ENCODE data around the gene TFPI. TPM values are rescaled to one million over a fixed set of nuclear protein-coding genes. Genes with fewer than 3 reads are reported as not detected.

The TFPI gene
- total RNA-seq, 4 donors from 2014 or later, result 7.1 to 28.9 (median 20.2) TPM

DNA sequence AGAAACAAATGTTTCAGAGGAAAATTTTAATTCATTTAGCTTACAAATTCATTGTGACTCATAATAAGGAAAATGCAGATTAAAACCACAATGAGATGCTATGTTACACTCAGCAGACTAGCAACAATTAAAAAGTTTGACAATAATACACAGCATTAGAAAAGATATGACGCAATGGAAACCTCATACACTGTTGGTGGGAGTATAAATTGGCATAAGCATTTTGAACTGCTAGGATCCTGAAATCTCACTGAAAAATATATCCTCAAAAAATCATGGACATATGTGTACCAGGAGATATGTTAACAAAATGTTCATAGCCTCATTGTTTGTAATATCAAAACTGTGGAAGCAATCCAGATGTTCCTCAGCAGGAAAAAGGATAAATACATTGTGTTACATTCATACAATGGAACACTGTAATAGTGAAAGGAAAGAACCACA lies 119.9 kb downstream of the TFPI start:
- H3K9me3 ChIP-seq, result no peaks in the 10 kb centered on the region
- no peak for TF ChIP-seq EP300 (IDR thresholded peaks at IDR 0.05; ENCODE audit: low read depth)
- TF ChIP-seq, protein P1, sequence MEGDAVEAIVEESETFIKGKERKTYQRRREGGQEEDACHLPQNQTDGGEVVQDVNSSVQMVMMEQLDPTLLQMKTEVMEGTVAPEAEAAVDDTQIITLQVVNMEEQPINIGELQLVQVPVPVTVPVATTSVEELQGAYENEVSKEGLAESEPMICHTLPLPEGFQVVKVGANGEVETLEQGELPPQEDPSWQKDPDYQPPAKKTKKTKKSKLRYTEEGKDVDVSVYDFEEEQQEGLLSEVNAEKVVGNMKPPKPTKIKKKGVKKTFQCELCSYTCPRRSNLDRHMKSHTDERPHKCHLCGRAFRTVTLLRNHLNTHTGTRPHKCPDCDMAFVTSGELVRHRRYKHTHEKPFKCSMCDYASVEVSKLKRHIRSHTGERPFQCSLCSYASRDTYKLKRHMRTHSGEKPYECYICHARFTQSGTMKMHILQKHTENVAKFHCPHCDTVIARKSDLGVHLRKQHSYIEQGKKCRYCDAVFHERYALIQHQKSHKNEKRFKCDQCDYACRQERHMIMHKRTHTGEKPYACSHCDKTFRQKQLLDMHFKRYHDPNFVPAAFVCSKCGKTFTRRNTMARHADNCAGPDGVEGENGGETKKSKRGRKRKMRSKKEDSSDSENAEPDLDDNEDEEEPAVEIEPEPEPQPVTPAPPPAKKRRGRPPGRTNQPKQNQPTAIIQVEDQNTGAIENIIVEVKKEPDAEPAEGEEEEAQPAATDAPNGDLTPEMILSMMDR (IDR thresholded peaks at IDR 0.05), result no peak
- TF ChIP-seq POLR2A (IDR thresholded peaks at IDR 0.05), result no peak
- TF ChIP-seq POLR2AphosphoS5 (IDR thresholded peaks at IDR 0.05), result no peak
- in situ Hi-C loops (cut with MboI; ENCODE audit: low pct_ligation_motif_present in 1 of 4, low pct_unique_long_range_greater_than_20kb in 1 of 4, low sequenced_read_pairs in 3 of 4), result loop anchor here in 2 of 4 donors (25.0 kb wide), 1 partner anchor 572 kb away; no protein-coding TSS in a partner anchor
- no peaks in the 10 kb centered on the region for H3K4me1 ChIP-seq
- WGBS, 2 donors (ENCODE audit: low coverage in 1 of 2), result 73 to 83% methylated on average over 1 of the region's 1 CpG
- H3K4me3 ChIP-seq, result no peak overlapping the region
- DNase-seq, result no peak
- H3K36me3 ChIP-seq, result no peaks in the 10 kb centered on the region
- no peaks in the 10 kb centered on the region for H3K27me3 ChIP-seq
- intact Hi-C loops (cut with DNase I; ENCODE audit: low total_unique reads), result no loop called here
- no peak overlapping the region for H3K27ac ChIP-seq

DNA sequence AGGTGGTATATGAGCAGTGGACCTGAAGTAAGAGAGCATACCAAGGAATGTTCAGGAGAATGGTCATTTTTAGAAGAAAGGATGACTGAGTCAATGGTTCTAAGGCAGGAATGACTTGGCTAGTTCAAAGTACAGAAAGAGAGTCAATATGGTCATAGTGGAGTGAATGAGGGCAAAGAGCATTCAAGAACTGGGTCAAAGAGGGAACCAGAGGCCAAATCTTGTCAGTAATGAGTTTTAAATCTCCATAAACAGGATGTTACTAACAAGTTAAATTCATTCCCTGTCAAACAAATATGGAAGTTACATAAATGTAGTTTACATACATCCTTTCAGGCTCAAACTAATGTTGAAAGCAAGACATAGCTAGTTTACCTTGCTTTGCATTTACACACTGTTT lies 122.3 kb downstream of the TFPI start:
- TF ChIP-seq POLR2AphosphoS5 (IDR thresholded peaks at IDR 0.05) (no peak), POLR2A (IDR thresholded peaks at IDR 0.05) (no peak), EP300 (IDR thresholded peaks at IDR 0.05; ENCODE audit: low read depth) (no peak)
- TF ChIP-seq, protein P1 (IDR thresholded peaks at IDR 0.05), result no peak
- H3K36me3 ChIP-seq, result no peaks in the 10 kb centered on the region
- no peaks in the 10 kb centered on the region for H3K27me3 ChIP-seq
- in situ Hi-C loops (cut with MboI; ENCODE audit: low pct_ligation_motif_present in 1 of 4, low pct_unique_long_range_greater_than_20kb in 1 of 4, low sequenced_read_pairs in 3 of 4) (loop anchor here in 2 of 4 donors (25.0 kb wide), 1 partner anchor 570 kb away; no protein-coding TSS in a partner anchor), intact Hi-C loops (cut with DNase I; ENCODE audit: low total_unique reads) (no loop called here)
- H3K4me1 ChIP-seq, result no peaks in the 10 kb centered on the region
- no peaks in the 10 kb centered on the region for H3K9me3 ChIP-seq
- no peak overlapping the region for H3K4me3 ChIP-seq
- DNase-seq, result no peak
- H3K27ac ChIP-seq, result no peak overlapping the region

DNA sequence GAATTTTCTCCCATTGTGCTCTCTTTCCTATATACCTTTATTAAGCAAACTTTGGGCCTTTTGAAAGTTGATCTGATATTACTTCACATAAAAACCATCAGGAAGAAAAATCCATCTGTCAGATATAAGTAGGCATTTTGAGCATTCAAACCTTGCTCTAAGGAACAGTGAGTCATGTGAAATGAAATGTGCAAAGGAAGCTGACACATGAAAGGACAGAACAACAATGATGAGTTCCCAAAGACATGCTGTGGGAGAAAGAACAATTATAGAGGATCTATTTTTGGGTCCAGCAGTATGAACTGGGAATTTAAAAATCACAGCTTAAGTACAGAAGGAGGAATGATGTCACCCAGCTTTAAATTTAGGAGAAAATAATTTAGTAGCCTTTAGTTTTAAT lies 124.2 kb downstream of the TFPI start:
- in situ Hi-C loops (cut with MboI; ENCODE audit: low pct_ligation_motif_present in 1 of 4, low pct_unique_long_range_greater_than_20kb in 1 of 4, low sequenced_read_pairs in 3 of 4) (loop anchor here in 2 of 4 donors (25.0 kb wide), 1 partner anchor 568 kb away; no protein-coding TSS in a partner anchor), intact Hi-C loops (cut with DNase I; ENCODE audit: low total_unique reads) (no loop called here)
- Histone ChIP-seq H3K27ac (no peak overlapping the region), H3K9me3 (no peaks in the 10 kb centered on the region), H3K27me3 (no peaks in the 10 kb centered on the region), H3K4me3 (no peak overlapping the region), H3K36me3 (no peaks in the 10 kb centered on the region), H3K4me1 (no peaks in the 10 kb centered on the region)
- TF ChIP-seq POLR2A (IDR thresholded peaks at IDR 0.05) (no peak), EP300 (IDR thresholded peaks at IDR 0.05; ENCODE audit: low read depth) (no peak), POLR2AphosphoS5 (IDR thresholded peaks at IDR 0.05) (no peak)
- TF ChIP-seq, protein P1 (IDR thresholded peaks at IDR 0.05), result no peak
- DNase-seq, result no peak

DNA sequence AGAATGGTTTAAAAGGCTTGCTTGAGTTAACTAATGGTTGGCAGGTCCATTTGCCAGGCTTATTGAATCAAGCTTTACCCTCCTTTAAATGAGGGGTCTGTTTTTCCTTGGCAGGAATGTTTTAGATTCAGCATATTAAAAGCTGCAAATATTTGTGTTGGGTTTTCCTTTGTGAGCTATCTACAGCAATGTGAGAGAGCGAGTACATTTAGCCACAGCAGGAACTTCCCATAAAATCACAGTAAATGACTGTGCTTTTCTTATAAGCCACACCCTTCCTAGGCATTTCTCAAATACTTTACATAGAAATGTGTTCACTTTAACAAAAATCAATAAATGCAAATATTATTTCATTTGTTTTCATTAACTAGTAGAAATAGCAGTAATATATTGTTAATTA lies 130.1 kb downstream of the TFPI start:
- intact Hi-C loops (cut with DNase I; ENCODE audit: low total_unique reads) (no loop called here), in situ Hi-C loops (cut with MboI; ENCODE audit: low pct_ligation_motif_present in 1 of 4, low pct_unique_long_range_greater_than_20kb in 1 of 4, low sequenced_read_pairs in 3 of 4) (no loop called here)
- Histone ChIP-seq H3K27ac (no peak overlapping the region), H3K27me3 (no peaks in the 10 kb centered on the region), H3K4me1 (no peaks in the 10 kb centered on the region), H3K36me3 (no peaks in the 10 kb centered on the region), H3K4me3 (no peak overlapping the region), H3K9me3 (no peaks in the 10 kb centered on the region)
- DNase-seq, result no peak
- TF ChIP-seq POLR2A (IDR thresholded peaks at IDR 0.05) (no peak), POLR2AphosphoS5 (IDR thresholded peaks at IDR 0.05) (no peak), EP300 (IDR thresholded peaks at IDR 0.05; ENCODE audit: low read depth) (no peak)
- TF ChIP-seq, protein P1 (IDR thresholded peaks at IDR 0.05), result no peak
- WGBS, 2 donors (ENCODE audit: low coverage in 1 of 2), result 57 to 68% methylated on average over 1 of the region's 1 CpG

Measured in transverse colon (tissue), 4 donors.